Mucosa of stomach (tissue), 1 donor: Measurements from ENCODE around the gene KCNQ1.

Source experiments
- H3K27me3 ChIP-seq: one replicate; pipeline ENCODE4 v1.7.0; 2013; ENCODE audit warnings: mild to moderate bottlenecking, low read length; ENCODE audit not compliant: control insufficient read depth, insufficient read depth
- H3K36me3 ChIP-seq: one replicate; pipeline ENCODE4 v1.7.0; 2013; ENCODE audit warnings: low read length; ENCODE audit not compliant: control insufficient read depth, insufficient read depth
- H3K4me1 ChIP-seq: one replicate; pipeline ENCODE4 v1.7.0; 2013; ENCODE audit warnings: mild to moderate bottlenecking, low read length; ENCODE audit not compliant: control insufficient read depth, insufficient read depth
- H3K4me3 ChIP-seq: one replicate; pipeline ENCODE4 v1.7.0; 2013; ENCODE audit warnings: low read length
- H3K9ac ChIP-seq: one replicate; pipeline ENCODE4 v1.7.0; 2013; ENCODE audit warnings: mild to moderate bottlenecking, low read length, moderate library complexity
- H3K9me3 ChIP-seq: one replicate; pipeline ENCODE4 v1.7.0; 2013; ENCODE audit warnings: mild to moderate bottlenecking, low read length, moderate library complexity; ENCODE audit not compliant: control insufficient read depth
- donor health status: Pancreatic carcinoma.

KCNQ1 gene

GRCh38 chr11:2882396-2883110 is 437.7 kb downstream of the KCNQ1 start:
- Histone ChIP-seq H3K4me1 (peaks cover 9% of the 10 kb centered on the region), H3K9ac (no peak overlapping the region), H3K9me3 (no peaks in the 10 kb centered on the region), H3K27me3 (peaks cover 14% of the 10 kb centered on the region), H3K4me3 (no peak overlapping the region), H3K36me3 (no peaks in the 10 kb centered on the region)

- H3K9me3 ChIP-seq: no peaks in the 10 kb centered on the region
- H3K4me3 ChIP-seq: peak overlapping the region; percentile 25
- peak overlapping the region; percentile 55 for H3K9ac ChIP-seq
- H3K4me1 ChIP-seq: peaks cover 9% of the 10 kb centered on the region
- peaks cover 14% of the 10 kb centered on the region for H3K27me3 ChIP-seq
- H3K36me3 ChIP-seq: no peaks in the 10 kb centered on the region
Observed at GRCh38 chr11:2883640-2883978, 438.8 kb downstream of the KCNQ1 start.

GRCh38 chr11:2883979-2884815 is 439.4 kb downstream of the KCNQ1 start:
- Histone ChIP-seq H3K4me3 (peak overlapping the region; percentile 25), H3K36me3 (no peaks in the 10 kb centered on the region), H3K4me1 (peaks cover 9% of the 10 kb centered on the region), H3K9me3 (no peaks in the 10 kb centered on the region), H3K27me3 (peaks cover 14% of the 10 kb centered on the region), H3K9ac (peak overlapping the region; percentile 66)

- Histone ChIP-seq H3K4me3 (peak overlapping the region; percentile 36), H3K4me1 (peaks cover 11% of the 10 kb centered on the region), H3K9me3 (no peaks in the 10 kb centered on the region), H3K36me3 (no peaks in the 10 kb centered on the region), H3K9ac (peak overlapping the region; percentile 65), H3K27me3 (peaks cover 14% of the 10 kb centered on the region)
Observed at GRCh38 chr11:2885017-2885677, 440.3 kb downstream of the KCNQ1 start.

- H3K9ac ChIP-seq: peak within 1 kb of the TSS; percentile 65
- H3K27me3 ChIP-seq: peaks cover 14% of the 10 kb centered on the region
- no peaks in the 10 kb centered on the region for H3K36me3 ChIP-seq
- no peaks in the 10 kb centered on the region for H3K9me3 ChIP-seq
- peak within 1 kb of the TSS; percentile 36 for H3K4me3 ChIP-seq
- H3K4me1 ChIP-seq: peaks cover 16% of the 10 kb centered on the region
Observed at GRCh38 chr11:2885678-2886081, 440.9 kb downstream of the KCNQ1 start, which contains the start of gene CDKN1C. TSS of gene CDKN1C (minus strand) at chr11:2885775. CDS start at chr11:2885456, 319 bp downstream.

GRCh38 chr11:2886191-2886894 is 441.5 kb downstream of the KCNQ1 start:
- Histone ChIP-seq H3K9me3 (no peaks in the 10 kb centered on the region), H3K27me3 (peaks cover 14% of the 10 kb centered on the region), H3K4me1 (peaks cover 23% of the 10 kb centered on the region), H3K4me3 (no peak overlapping the region), H3K9ac (no peak overlapping the region), H3K36me3 (no peaks in the 10 kb centered on the region)

- Histone ChIP-seq H3K27me3 (peaks cover 14% of the 10 kb centered on the region), H3K4me1 (peaks cover 29% of the 10 kb centered on the region), H3K36me3 (no peaks in the 10 kb centered on the region), H3K9me3 (no peaks in the 10 kb centered on the region), H3K9ac (no peak overlapping the region), H3K4me3 (no peak overlapping the region)
Observed at GRCh38 chr11:2886936-2887335, 442.1 kb downstream of the KCNQ1 start.

- Histone ChIP-seq H3K27me3 (peaks cover 11% of the 10 kb centered on the region), H3K4me1 (peaks cover 36% of the 10 kb centered on the region), H3K4me3 (no peak overlapping the region), H3K9me3 (no peaks in the 10 kb centered on the region), H3K36me3 (no peaks in the 10 kb centered on the region), H3K9ac (no peak overlapping the region)
Observed at GRCh38 chr11:2887515-2888195, 442.8 kb downstream of the KCNQ1 start.

GRCh38 chr11:2888266-2888968 is 443.6 kb downstream of the KCNQ1 start:
- Histone ChIP-seq H3K27me3 (peaks cover 11% of the 10 kb centered on the region), H3K4me3 (no peak overlapping the region), H3K4me1 (peaks cover 43% of the 10 kb centered on the region), H3K9me3 (no peaks in the 10 kb centered on the region), H3K9ac (no peak overlapping the region), H3K36me3 (no peaks in the 10 kb centered on the region)

GRCh38 chr11:2889362-2890273 is 444.8 kb downstream of the KCNQ1 start:
- Histone ChIP-seq H3K27me3 (peaks cover 3% of the 10 kb centered on the region), H3K36me3 (no peaks in the 10 kb centered on the region), H3K4me3 (no peak overlapping the region), H3K9me3 (no peaks in the 10 kb centered on the region), H3K9ac (no peak overlapping the region), H3K4me1 (peaks cover 43% of the 10 kb centered on the region)
